Measurements from ENCODE around the gene MCEMP1.

MCEMP1 gene

DNA sequence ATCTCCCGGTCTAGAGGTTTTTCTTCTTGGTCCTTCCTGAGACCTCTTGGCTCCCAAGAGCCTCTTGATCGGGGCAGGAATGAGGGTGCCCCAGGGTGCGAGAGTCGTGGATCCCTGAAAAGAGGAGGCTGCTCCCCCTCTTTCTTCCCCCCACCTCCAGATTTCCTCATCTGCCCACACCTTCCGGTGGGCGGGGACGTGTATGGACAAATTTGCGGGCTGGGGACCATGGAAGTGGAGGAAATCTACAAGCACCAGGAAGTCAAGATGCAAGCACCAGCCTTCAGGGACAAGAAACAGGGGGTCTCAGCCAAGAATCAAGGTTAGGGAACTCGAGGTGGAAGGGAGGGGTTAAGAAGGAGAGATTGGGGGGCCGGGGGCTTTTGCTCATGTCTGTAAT, at the start of gene MCEMP1:
TSS of gene MCEMP1 (plus strand) at position 237 of the 400 bp plus-strand sequence. CDS start at position 268, 31 bp downstream.
- no peak for DNase-seq

- DNase-seq, result no peak
These were observed 49.7 kb upstream of the MCEMP1 start for GRCh38 chr19:7627166-7627565.

- no peak for DNase-seq
These were observed 48.1 kb upstream of the MCEMP1 start for GRCh38 chr19:7628589-7629311.

DNA sequence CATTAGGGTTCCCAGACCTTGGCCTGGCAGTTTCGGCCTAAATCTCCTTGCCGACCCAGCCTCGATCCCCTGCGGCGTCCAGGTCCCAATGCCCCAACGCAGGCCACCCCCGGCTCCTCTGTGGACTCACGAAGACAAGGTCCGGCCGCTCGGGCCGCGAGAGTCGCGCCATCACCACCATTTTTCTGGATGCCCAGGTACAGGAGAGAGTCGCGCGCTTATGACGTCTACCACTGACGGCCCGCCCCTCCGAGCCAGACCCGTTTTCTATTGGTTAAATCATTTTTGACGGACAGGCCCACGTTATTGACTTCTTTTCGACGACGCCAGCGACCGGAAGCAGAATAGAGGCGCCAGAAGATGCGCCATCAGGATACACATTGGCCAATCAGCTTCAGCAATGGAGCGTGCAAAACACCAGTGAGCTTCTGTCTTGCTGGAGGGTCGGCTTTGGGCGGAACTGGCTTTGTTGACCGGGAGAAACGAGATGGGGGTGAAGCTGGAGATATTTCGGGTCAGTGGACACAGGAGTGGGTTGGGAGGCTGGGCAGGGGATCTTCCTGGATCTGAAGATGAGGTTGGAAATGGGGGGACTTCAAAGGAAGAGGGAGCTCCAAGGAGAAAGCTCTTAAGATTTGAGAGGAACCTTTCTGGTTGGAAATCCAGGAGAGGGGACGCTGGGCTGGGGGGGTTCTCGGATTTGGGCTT, 47.4 kb upstream of the MCEMP1 start, which contains the start of the genes PET100 and XAB2:
TSS of gene PET100 (plus strand) at position 447 of the 708 bp plus-strand sequence. CDS start at position 488, 41 bp downstream.
TSS of gene XAB2 (minus strand) at position 199 of the 708 bp plus-strand sequence. CDS start at position 181, 18 bp downstream.
- DNase-seq, result peak; percentile 99

DNA sequence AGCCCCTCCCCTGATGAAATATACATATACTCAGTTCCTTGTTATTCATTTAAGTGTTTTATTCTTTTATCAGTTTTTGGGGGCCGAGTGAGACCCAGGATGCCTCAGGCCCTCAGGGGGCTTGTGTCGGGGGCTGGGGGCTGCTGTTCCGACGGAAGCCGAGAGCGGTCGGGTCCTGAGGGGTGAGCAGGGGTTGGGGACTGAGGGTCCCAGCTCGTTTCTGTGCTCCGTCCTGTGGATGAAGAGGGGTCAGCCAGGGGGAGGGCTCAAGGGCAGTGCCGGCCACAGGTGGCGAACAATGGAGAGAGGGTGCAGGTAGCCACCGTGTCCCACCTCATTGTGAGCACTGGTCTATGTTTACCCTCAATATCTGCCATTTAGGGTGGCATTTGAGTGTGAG, 45.3 kb upstream of the MCEMP1 start:
- DNase-seq, result no peak

GRCh38 chr19:7632340-7633203, 44.3 kb upstream of the MCEMP1 start:
- DNase-seq, result no peak

DNA sequence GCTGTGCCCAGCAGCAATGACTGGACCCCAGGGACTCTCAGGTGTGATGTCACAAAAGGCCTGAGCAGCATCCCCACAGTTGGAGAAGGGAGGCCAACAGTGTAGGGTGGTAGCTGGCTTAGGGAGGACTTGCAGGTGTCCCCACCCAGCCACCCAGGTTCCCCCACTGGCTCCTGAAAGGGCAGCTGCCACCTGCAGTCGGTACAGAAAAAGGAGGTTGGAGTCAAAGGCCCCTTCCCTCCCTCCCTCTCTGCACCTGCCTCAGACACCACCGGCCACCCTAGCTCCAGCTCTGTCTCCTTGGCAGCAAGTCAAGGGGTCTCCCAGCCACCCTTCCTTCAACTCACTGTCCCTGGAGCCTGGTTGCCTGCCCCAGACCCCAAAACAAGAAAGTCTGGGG, 43.2 kb upstream of the MCEMP1 start, which contains the start of gene PCP2:
TSS of gene PCP2 (minus strand) at position 22 of the 400 bp plus-strand sequence. CDS start 262 bp downstream, outside the sequence.
- DNase-seq, result no peak

DNA sequence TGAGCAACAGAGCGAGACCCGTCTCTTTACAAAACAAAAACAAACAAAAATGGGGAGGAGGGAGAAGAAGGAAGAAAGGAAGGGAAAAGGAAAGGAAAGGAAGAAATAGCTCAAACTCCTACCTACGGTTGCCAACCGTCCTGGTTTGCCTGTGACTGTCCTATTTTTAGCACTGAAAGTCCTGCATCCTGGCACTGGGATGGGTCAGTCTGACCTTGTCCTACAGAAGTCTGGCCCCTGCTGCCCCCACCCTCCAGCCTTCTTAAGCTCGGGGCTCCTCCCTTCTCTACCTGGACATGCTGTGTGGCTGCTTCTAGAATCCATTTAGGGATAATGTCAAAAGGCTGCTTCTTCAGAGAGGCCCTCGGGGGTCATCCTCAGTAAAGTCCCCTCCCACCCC, 41.2 kb upstream of the MCEMP1 start:
- DNase-seq, result no peak

DNA sequence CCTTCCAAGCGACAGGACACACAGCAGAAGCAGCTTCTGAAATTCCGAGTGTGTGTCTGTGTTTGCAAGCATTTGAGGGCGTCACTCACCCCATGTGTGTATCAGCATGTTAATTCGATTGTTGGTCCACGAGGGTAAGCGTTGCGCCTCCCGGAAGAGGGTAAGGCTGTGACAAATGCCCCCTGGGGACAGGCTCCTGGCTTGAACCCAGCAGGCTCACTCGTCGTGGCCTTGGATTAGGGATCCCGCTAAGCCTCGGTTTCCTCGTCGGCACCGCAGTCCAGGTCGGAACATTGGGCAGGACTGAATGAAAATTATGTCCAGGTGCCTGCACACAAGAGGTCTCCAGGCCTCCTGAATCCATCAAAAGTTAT, 40.6 kb upstream of the MCEMP1 start:
- no peak for DNase-seq

- peak; percentile 89 for DNase-seq
These were observed 40.1 kb upstream of the MCEMP1 start, which contains the start of gene STXBP2 for GRCh38 chr19:7636691-7637373. STXBP2 (plus strand) TSS chr19:7637110; CDS start chr19:7637150, 40 bp downstream.

- DNase-seq, result peak; percentile 73
These were observed 39.3 kb upstream of the MCEMP1 start for GRCh38 chr19:7637374-7638256.

DNA sequence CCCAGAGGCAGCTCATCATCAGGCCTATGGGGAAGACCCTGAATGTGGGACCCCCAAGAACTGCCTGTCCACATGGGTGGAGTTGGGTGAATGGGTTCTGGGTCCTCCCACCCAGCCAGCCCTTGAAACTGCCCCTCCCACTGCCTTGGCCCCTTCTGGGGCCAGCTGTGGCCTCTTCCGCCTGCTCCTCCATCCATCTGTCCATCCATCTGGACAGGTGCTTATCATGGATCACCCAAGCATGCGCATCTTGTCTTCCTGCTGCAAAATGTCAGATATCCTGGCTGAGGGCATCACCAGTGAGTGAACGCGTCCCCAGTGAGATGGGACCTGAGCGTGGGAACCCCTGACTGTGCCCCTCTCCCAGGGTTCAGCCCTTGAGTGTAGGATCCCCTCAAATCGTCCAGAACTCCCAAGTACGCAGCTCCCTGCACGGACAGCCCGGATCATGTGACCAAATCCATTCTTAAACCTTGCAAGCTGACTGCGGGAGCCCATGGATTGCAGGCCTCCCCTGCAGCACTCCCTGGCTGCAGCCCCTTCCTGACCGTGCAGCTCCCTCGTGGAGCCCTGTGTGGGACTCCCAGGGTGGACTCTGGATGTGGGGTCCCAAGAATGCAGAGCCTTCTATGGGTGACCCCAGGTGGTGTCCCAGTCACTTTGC, 38.0 kb upstream of the MCEMP1 start:
- DNase-seq, result no peak

- DNase-seq, result no peak
These were observed 37.0 kb upstream of the MCEMP1 start for GRCh38 chr19:7639863-7640348.

DNA sequence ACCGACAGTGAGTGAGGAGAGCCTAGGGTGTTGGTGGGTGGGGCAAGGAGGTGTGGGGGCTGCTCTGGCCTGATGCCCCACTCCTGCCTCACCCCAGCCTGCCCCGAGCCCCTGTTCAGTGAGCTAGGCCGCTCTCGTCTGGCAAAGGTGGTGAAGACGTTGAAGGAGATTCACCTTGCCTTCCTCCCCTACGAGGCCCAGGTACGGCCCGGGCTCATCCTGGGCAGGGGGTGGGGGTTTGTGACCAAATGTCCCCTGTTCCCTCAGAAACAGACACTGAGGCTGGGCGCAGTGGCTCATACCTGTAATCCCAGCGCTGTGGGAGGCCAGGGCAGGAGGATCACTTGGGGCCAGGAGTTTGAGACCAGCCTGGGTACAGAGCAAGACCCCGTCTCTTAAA, 36.1 kb upstream of the MCEMP1 start:
- no peak for DNase-seq

DNA sequence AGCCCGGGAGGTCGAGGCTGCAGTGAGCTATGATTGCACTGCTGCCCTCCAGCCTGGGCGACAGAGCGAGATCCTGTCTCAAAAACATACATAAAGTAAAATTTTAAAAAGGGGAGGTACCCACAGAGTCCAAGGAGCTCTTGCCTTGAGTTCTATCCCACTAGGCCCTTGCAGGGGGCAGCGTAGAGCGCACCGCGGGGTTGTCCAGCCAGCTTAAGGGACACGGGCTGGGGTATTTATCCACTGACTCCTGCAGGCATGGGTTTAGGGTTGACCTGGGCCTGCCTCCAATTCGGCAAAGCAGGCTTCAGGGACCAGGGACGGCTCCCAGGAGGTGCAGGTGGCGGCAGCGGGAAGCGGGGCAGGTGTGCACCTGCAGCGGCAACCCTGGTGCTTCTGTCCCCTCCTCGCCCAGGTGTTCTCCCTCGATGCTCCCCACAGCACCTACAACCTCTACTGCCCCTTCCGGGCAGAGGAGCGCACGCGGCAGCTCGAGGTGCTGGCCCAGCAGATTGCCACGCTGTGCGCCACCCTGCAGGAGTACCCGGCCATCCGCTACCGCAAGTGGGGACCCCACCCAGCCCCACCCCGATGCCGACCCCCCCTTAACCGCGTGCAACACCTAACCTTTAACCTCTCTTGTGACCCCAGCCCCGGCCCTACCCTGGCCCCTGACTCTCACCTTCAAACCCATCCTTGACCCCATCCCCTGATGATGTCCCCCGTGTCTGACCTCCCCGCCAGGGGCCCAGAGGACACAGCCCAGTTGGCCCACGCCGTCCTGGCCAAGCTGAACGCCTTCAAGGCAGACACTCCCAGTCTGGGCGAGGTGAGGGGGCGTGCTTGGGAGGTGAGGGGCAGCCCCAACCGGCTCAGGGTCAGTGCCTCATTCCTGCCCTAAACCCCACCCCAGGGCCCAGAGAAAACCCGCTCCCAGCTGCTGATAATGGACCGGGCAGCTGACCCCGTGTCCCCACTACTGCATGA, 35.3 kb upstream of the MCEMP1 start:
- no peak for DNase-seq

DNA sequence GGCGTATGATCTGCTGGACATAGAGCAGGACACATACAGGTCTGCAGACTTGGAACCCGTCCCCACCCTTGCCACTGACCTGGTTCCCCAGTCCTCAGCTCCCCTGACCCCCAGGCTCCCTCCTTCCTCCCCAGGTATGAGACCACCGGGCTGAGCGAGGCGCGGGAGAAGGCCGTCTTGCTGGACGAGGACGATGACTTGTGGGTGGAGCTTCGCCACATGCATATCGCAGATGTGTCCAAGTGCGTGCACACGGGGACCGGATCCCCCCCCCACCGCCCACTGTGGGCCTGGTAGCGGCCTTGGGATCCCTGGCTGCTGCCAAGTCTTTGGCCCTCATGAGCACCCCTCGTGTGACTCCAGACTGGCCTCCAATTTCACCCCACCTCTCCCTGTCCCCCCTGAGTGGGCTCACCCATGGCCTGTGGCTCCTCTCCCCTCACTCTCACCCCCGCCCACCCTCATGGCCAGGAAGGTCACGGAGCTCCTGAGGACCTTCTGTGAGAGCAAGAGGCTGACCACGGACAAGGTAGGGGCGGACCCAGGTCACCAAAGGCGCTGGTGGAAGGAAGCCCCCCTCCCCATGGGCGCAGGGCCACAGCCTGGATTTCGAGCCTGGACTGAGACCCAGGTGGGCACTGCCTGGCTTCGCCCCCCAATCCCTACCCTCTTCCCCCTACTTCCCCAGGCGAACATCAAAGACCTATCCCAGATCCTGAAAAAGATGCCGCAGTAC, 34.4 kb upstream of the MCEMP1 start:
- DNase-seq, result no peak

DNA sequence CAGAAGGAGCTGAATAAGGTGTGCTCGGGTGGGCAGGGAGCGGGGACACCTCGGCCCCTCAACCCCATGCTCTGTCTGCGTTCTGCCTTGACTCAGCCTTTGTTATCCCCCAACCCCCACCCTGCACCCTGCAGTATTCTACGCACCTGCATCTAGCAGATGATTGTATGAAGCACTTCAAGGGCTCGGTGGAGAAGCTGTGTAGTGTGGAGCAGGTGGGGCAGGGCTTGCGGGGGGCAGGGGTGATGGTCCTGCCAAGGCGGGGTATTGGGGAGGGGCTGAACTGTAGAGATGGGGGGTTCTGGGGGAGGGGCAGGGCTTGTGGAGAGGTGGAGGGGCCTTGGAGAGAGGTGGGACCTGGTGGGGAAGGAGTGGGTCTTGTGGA, 33.9 kb upstream of the MCEMP1 start:
- DNase-seq, result no peak

Measured in suppressor macrophage treated with lipopolysaccharide for 4 hours (primary cell).